ENCODE data around the gene LHX2. TPM values are rescaled to one million over a fixed set of nuclear protein-coding genes. Genes with fewer than 3 reads are reported as not detected.

The LHX2 gene
- total and polyA plus RNA-seq, 2 experiments from 2014 or later: not detected

DNA sequence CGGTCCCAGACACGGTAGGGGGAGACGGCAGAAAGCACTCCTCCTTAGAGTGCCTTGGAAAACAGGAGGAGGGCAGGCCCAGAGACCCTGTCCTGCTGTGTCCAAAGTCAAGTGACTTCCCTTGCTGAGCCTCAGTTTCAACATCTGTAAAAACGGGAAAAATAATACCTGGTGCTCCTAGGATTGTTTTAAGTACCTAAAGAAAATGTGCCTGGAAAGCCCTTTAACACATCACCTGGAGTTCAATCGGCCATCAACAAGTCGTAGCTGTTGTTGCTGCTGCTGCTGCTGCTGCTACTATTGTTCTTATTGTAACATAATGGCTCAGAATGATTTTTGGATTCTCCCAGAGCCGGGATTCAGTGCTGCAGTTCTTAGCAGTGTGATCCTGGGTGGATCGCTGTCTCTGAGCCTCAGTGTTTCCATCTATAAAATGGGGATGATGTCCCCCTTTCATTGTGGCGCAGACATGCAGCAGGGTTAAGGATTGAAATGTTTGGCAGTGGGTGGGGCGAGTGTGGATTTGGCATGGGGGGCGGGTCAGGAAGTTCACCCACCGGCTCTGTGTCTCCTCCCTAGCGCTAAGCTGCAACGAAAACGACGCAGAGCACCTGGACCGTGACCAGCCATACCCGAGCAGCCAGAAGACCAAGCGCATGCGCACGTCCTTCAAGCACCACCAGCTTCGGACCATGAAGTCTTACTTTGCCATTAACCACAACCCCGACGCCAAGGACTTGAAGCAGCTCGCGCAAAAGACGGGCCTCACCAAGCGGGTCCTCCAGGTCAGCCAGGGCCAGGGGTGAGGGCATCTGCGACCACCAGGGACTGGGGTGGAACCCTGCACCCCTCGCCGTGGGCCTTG, 9.2 kb downstream of the LHX2 start:
- H4K20me1 ChIP-seq (ENCODE audit: insufficient read depth, poor library complexity, severe bottlenecking): no peaks in the 10 kb centered on the region
- no peak overlapping the region for H3K4me2 ChIP-seq
- H3K4me3 ChIP-seq: no peak overlapping the region
- H3K9me2 ChIP-seq (replicated peaks; ENCODE audit: insufficient read depth): no peaks in the 10 kb centered on the region
- peaks cover 98% of the 10 kb centered on the region for H3K27me3 ChIP-seq
- H3K79me2 ChIP-seq: no peaks in the 10 kb centered on the region
- no peak overlapping the region for H2AFZ ChIP-seq
- TF ChIP-seq EZH2 (IDR thresholded peaks at IDR 0.05; ENCODE audit: borderline replicate concordance) (peak; percentile 83), EZH2phosphoT487 (IDR thresholded peaks at IDR 0.05; ENCODE audit: low read depth, severe bottlenecking, unreplicated experiment) (no peak)
- no peak overlapping the region for H3K27ac ChIP-seq
- peaks cover 12% of the 10 kb centered on the region for H3K4me1 ChIP-seq (ENCODE audit: insufficient read depth)
- 14% methylated on average over 31 of the region's 31 CpGs for WGBS (ENCODE audit: low lambda C conversion rate, missing lambda C conversion rate)
- no peak for DNase-seq (ENCODE audit: low spot score)
- H3K9me3 ChIP-seq (ENCODE audit: low read depth): no peaks in the 10 kb centered on the region
- H3K36me3 ChIP-seq (replicated peaks; ENCODE audit: insufficient read depth, low read depth): no peaks in the 10 kb centered on the region

DNA sequence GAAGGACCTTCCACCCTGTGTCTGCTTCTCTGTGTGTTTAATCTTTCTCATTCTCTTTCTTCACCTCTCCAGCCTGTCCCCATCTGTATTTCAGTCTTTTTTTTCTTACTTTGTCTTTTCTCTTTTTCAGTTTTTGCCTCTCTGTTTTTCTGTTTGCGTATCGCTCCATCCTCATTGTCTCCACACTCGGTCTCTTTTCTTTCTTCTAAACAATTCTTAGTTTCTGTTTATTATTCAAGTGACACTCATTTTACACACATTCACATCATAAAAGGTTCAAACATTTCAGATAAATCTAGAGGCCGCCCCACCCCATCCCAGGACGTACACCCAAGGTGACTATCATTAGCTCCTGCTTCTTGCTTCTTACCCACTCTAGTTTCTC, 9.8 kb downstream of the LHX2 start:
- Histone ChIP-seq H3K4me2 (no peak overlapping the region), H3K27me3 (peaks cover 98% of the 10 kb centered on the region)

DNA sequence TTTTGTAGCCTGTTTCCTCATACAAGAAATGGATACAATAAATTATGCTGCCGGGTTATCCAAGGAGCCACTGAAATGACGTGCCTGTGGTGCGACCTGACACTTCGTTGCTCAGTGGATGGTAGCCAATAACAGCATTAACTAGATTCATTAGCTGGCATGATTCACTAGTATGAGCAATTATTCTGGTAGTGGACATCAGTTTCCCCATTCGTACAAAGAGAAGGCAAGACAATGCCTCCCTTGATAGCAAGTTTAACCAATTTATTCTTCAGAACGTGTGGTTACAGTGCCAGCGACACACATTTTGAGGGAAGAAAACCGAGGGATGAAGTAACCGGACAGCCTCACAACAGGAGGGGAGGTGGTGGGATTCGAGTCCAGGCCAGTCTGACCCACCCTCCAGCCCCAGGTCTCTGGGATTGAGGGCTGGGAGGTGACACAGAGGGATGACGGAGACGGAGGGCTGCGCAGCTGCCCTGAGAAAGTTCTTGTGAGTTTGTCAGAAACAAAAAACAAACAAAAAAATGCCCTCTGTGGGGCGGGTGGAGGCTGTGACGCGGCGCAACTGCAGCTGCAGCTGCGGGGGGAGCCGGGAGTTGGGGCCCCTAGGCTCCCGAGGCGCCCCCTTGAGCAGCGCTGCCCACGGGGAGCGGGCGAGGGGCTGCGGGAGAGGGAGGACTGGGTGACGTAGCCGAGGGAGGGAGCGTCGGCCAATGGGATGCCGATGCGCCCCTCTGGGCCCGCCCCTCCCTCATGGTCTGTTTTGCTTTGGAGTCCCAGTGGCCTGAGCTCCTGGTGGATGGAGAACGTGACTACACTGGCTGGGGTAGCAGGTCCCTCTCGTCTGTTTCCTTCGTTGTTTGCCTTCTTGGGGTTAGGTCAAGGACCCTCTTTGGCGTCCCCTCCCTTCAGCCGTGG, 10.9 kb downstream of the LHX2 start:
- Histone ChIP-seq H3K4me2 (no peak overlapping the region), H3K79me2 (no peaks in the 10 kb centered on the region), H3K9me2 (replicated peaks; ENCODE audit: insufficient read depth) (no peaks in the 10 kb centered on the region), H3K36me3 (replicated peaks; ENCODE audit: insufficient read depth, low read depth) (no peaks in the 10 kb centered on the region), H3K27me3 (peaks cover 98% of the 10 kb centered on the region), H2AFZ (no peak overlapping the region), H3K4me3 (no peak overlapping the region), H3K9me3 (ENCODE audit: low read depth) (no peaks in the 10 kb centered on the region), H3K27ac (no peak overlapping the region), H4K20me1 (ENCODE audit: insufficient read depth, poor library complexity, severe bottlenecking) (no peaks in the 10 kb centered on the region), H3K4me1 (ENCODE audit: insufficient read depth) (peaks cover 10% of the 10 kb centered on the region)
- DNase-seq (ENCODE audit: low spot score): no peak
- 10% methylated on average over 31 of the region's 38 CpGs for WGBS (ENCODE audit: low lambda C conversion rate, missing lambda C conversion rate)
- TF ChIP-seq, protein P1, sequence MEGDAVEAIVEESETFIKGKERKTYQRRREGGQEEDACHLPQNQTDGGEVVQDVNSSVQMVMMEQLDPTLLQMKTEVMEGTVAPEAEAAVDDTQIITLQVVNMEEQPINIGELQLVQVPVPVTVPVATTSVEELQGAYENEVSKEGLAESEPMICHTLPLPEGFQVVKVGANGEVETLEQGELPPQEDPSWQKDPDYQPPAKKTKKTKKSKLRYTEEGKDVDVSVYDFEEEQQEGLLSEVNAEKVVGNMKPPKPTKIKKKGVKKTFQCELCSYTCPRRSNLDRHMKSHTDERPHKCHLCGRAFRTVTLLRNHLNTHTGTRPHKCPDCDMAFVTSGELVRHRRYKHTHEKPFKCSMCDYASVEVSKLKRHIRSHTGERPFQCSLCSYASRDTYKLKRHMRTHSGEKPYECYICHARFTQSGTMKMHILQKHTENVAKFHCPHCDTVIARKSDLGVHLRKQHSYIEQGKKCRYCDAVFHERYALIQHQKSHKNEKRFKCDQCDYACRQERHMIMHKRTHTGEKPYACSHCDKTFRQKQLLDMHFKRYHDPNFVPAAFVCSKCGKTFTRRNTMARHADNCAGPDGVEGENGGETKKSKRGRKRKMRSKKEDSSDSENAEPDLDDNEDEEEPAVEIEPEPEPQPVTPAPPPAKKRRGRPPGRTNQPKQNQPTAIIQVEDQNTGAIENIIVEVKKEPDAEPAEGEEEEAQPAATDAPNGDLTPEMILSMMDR (IDR thresholded peaks at IDR 0.05; ENCODE audit: poor library complexity): no peak
- peak; percentile 2 for TF ChIP-seq EZH2 (IDR thresholded peaks at IDR 0.05; ENCODE audit: borderline replicate concordance)

More for the DNA sequence above, 9.8 kb downstream of the LHX2 start:
- no peak for DNase-seq (ENCODE audit: low spot score)
- no peak overlapping the region for H2AFZ ChIP-seq
- no peak overlapping the region for H3K4me3 ChIP-seq
- H3K4me1 ChIP-seq (ENCODE audit: insufficient read depth): peaks cover 12% of the 10 kb centered on the region
- 24% methylated on average over 5 of the region's 5 CpGs for WGBS (ENCODE audit: low lambda C conversion rate, missing lambda C conversion rate)
- H3K9me3 ChIP-seq (ENCODE audit: low read depth): no peaks in the 10 kb centered on the region
- no peaks in the 10 kb centered on the region for H3K9me2 ChIP-seq (replicated peaks; ENCODE audit: insufficient read depth)
- H3K36me3 ChIP-seq (replicated peaks; ENCODE audit: insufficient read depth, low read depth): no peaks in the 10 kb centered on the region
- no peaks in the 10 kb centered on the region for H4K20me1 ChIP-seq (ENCODE audit: insufficient read depth, poor library complexity, severe bottlenecking)
- no peak overlapping the region for H3K27ac ChIP-seq
- no peaks in the 10 kb centered on the region for H3K79me2 ChIP-seq
- TF ChIP-seq EZH2 (IDR thresholded peaks at IDR 0.05; ENCODE audit: borderline replicate concordance) (peak; percentile 40), EZH2phosphoT487 (IDR thresholded peaks at IDR 0.05; ENCODE audit: low read depth, severe bottlenecking, unreplicated experiment) (peak; percentile 82)
- TF ChIP-seq, protein P1 (IDR thresholded peaks at IDR 0.05; ENCODE audit: poor library complexity): no peak
